Lower leg skin (tissue), 4 donors: ENCODE measurements around the gene PPP6R3. TPM values are rescaled to one million over a fixed set of nuclear protein-coding genes. Genes with fewer than 3 reads are reported as not detected.

Source experiments
- DNase-seq, 2 donors: peaks; one replicate each; pipeline ENCODE4 v3.0.0-alpha.2; 2019; ENCODE audit warnings: low spot score in 2 of 2
- H3K4me3 ChIP-seq: fragments of 200-600 bp; sonication (generic); 2 replicates; pipeline ENCODE4 v1.5.1; 2017; ENCODE audit warnings: mild to moderate bottlenecking, low read depth; ENCODE audit not compliant: poor library complexity, severe bottlenecking
- CTCF ChIP-seq, 3 donors: fragments of 450-650 bp; IDR thresholded peaks; one replicate each; pipeline ENCODE4 v1.5.1; 2016; ENCODE audit warnings: antibody characterized with exemption in 3 of 3, mild to moderate bottlenecking in 3 of 3, moderate library complexity in 2 of 3
- POLR2A ChIP-seq, 2 donors: fragments of 450-650 bp; IDR thresholded peaks; one replicate each; pipeline ENCODE4 v1.6.1; 2016 to 2017; ENCODE audit warnings: antibody characterized with exemption in 2 of 2, mild to moderate bottlenecking in 1 of 2, moderate library complexity in 1 of 2
- WGBS, 2 donors: methylation state at CpG; one replicate each; pipeline ENCODE4 v1.1.5; 2018; 5-methylcytosine and 5-hydroxymethylcytosine counted together
- intact Hi-C: fragments of 100-400 bp; cut with DNase I; formaldehyde crosslinking; loops from one replicate; pipeline ENCODE4 v1.15.0; 2023; ENCODE audit warnings: low total_unique reads
- total RNA-seq, 4 donors: library from RNA; depleted of rRNA; stranded (reverse); fragments of >200 nt; gene quantifications; one replicate each; pipeline ENCODE4 v1.1.0, GENCODE V29; 2016

Gene PPP6R3
- total RNA-seq, 4 donors from 2014 or later = 74.2 to 119 (median 88.6) TPM

- TF ChIP-seq POLR2A (IDR thresholded peaks at IDR 0.05) = no peak
- TF ChIP-seq CTCF (IDR thresholded peaks at IDR 0.05) = no peak
- DNase-seq = no peak
- H3K4me3 ChIP-seq = no peak overlapping the region
- 92 to 97% methylated on average over 1 of the region's 1 CpG for WGBS, 2 donors
- intact Hi-C loops = no loop called here
These were observed 99.7 kb downstream of the PPP6R3 start for GRCh38 chr11:68560216-68560615.

DNA sequence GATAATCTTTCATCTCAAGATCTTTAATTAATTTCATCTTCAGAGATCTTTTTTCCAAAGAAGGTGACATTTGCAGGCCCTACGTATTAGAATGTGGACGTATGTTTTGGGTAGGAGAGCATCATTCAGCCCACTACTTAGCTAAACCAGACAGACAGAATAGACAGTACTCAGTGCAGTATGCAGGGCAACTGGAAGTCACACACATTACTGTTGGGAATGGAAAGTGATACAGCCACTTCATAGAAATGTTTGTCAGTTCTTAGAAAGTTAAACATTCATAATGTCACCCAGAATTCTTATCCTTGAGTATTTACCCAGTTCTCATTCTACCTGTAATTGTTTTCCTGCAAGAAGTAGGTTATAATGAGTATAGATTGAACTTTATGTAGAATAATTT is 102.9 kb downstream of the PPP6R3 start:
- H3K4me3 ChIP-seq = no peak overlapping the region
- WGBS, 2 donors = 98% methylated on average over 2 of the region's 2 CpGs
- no peak for TF ChIP-seq CTCF (IDR thresholded peaks at IDR 0.05)
- TF ChIP-seq POLR2A (IDR thresholded peaks at IDR 0.05) = no peak
- DNase-seq = no peak
- intact Hi-C loops = no loop called here

DNA sequence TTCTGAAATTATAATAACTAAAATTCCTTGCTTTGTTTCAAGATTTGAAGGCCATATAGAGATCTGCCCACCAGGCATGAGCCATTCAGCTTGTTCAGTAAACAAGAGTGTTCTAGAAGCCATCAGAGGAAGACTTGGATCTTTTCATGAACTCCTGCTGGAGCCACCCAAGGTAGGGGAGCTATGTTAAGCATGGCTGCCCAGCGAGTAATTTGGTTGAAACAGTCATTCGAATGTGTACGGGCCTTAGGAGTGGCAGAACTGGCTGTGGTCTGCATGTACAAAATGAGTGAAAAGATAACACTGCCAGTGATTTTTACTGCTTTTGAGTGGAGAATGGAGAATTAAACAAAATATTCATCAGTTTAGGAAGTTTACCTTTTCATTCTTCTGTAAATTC is 103.7 kb downstream of the PPP6R3 start:
- TF ChIP-seq CTCF (IDR thresholded peaks at IDR 0.05) (no peak), POLR2A (IDR thresholded peaks at IDR 0.05) (no peak)
- 92 to 95% methylated on average over 3 of the region's 3 CpGs for WGBS, 2 donors
- no peak for DNase-seq
- intact Hi-C loops = no loop called here
- H3K4me3 ChIP-seq = no peak overlapping the region

DNA sequence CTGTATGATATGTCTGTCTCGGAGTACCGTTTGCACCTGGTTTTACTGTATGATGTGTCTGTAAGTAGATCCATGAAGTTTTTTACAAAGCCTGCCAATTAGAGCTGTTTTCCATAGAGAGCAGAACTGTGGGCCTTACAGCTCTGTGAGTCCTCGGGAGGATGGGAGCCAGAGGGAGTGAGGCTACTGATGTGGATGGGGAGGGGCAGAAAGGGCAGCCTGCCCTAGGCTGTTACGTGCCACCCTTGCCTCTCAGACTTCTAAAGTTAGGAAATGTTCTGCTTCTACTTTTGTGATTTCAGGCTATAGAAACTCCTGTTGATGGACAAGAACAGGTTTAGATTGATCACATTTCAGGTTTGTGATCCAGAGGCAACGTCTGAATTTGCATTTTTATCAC is 105.2 kb downstream of the PPP6R3 start:
- intact Hi-C loops = no loop called here
- no peak overlapping the region for H3K4me3 ChIP-seq
- DNase-seq = no peak
- 49 to 64% methylated on average over 5 of the region's 5 CpGs for WGBS, 2 donors
- TF ChIP-seq CTCF (IDR thresholded peaks at IDR 0.05) = no peak
- no peak for TF ChIP-seq POLR2A (IDR thresholded peaks at IDR 0.05)

DNA sequence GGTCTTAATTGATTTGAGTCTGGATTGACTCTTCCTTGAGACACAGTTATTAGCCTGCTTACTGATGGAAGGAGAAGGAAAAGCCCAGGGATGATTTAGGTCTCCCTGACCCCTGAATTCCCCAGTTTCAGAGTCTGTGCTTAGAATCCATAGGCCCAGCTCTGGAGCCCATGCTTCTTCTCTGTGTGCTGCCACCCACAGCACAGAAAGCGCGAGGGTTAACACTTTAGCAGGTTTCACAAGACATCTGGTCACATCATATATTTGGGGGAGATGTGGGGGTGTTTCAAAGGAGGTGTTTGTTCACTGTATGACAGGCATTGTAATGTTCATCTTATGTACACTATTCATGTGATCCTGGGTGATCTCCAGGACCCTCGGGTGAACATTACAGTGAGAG is 107.0 kb downstream of the PPP6R3 start:
- no peak for DNase-seq

More for the DNA sequence above, 107.0 kb downstream of the PPP6R3 start:
- H3K4me3 ChIP-seq = no peak overlapping the region
- TF ChIP-seq POLR2A (IDR thresholded peaks at IDR 0.05) (no peak), CTCF (IDR thresholded peaks at IDR 0.05) (no peak)
- 86 to 88% methylated on average over 3 of the region's 3 CpGs for WGBS, 2 donors
- intact Hi-C loops = no loop called here
